Suprapubic skin (tissue), 4 donors: ENCODE results near the gene C2orf80.

Experiments
- CTCF ChIP-seq, 2 donors: fragments of 200-600 bp in 1 of 2; fragments of 450-650 bp in 1 of 2; sonication (generic) in 1 of 2; IDR thresholded peaks; one replicate each; pipeline ENCODE4 v1.5.1; 2016 to 2019; ENCODE audit warnings: antibody characterized with exemption in 2 of 2, mild to moderate bottlenecking in 1 of 2, moderate library complexity in 1 of 2
- EP300 ChIP-seq: sonication (generic); formaldehyde crosslinking; IDR thresholded peaks from one replicate; pipeline ENCODE4 v1.6.1; 2017; ENCODE audit warnings: antibody characterized with exemption
- POLR2A ChIP-seq, 2 donors: fragments of 450-650 bp; IDR thresholded peaks; one replicate each; pipeline ENCODE4 v1.6.1; 2017; ENCODE audit warnings: antibody characterized with exemption in 2 of 2, mild to moderate bottlenecking in 2 of 2, moderate library complexity in 2 of 2
- POLR2AphosphoS5 ChIP-seq, 3 donors: sonication (generic); formaldehyde crosslinking; IDR thresholded peaks; one replicate each; pipeline ENCODE4 v1.6.1; 2017; ENCODE audit warnings: antibody characterized with exemption in 3 of 3

DNA sequence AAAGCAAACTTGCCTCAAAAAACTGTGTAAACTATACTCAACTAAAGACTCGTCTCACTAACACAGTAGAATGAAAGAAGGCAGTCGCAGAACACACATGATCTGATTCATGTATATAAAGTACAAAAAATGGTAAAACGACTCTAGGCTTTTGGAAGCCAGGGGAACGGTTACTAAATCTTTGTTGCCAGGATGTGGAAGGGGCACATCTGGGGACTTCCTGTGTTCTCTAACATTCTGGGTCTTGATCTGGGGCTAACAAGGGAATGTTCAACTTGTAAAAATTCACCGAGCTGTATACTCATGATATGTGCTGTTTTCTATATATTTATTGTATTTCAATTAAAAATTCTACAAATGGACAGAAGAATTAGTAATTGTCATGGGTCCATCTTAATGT lies 14.3 kb upstream of the C2orf80 start:
- no peak for TF ChIP-seq CTCF (IDR thresholded peaks at IDR 0.05)
- no peak for TF ChIP-seq POLR2A (IDR thresholded peaks at IDR 0.05)
- TF ChIP-seq EP300: no peak
- TF ChIP-seq POLR2AphosphoS5 (IDR thresholded peaks at IDR 0.05): no peak
